ENCODE results near the gene MEIS3. TPM values are rescaled to one million over a fixed set of nuclear protein-coding genes. Genes with fewer than 3 reads are reported as not detected.
A peak's percentile ranks its signal among the peaks of the same experiment; 100 is the strongest.

MEIS3 gene
- total and polyA plus RNA-seq, 2 experiments from 2014 or later: 20.1 to 56.1 TPM

- in situ Hi-C loops (cut with MboI): no loop called here
- no peaks in the 10 kb centered on the region for H3K9me2 ChIP-seq (ENCODE audit: insufficient read depth)
- DNase-seq: peak; percentile 61
- peaks cover 8% of the 10 kb centered on the region for H3F3A ChIP-seq (ENCODE audit: insufficient read depth)
- no peaks in the 10 kb centered on the region for H4K20me1 ChIP-seq (ENCODE audit: insufficient read depth)
- TF ChIP-seq EZH2 (IDR thresholded peaks at IDR 0.05; ENCODE audit: insufficient read depth, poor library complexity, severe bottlenecking) (no peak), EZH2phosphoT487 (IDR thresholded peaks at IDR 0.05; ENCODE audit: insufficient read depth, low read depth) (no peak)
- H3K27me3 ChIP-seq (replicated peaks; ENCODE audit: insufficient read depth): peaks cover 15% of the 10 kb centered on the region
- no peaks in the 10 kb centered on the region for H3K79me2 ChIP-seq (ENCODE audit: insufficient read depth)
- H3K27ac ChIP-seq: peak overlapping the region; percentile 54
- H3K36me3 ChIP-seq (ENCODE audit: low read depth): no peaks in the 10 kb centered on the region
- H2AFZ ChIP-seq: peak overlapping the region; percentile 66
- peak overlapping the region; percentile 27; the same call in 1 of the 2 replicates for H3K9ac ChIP-seq
- H3K4me2 ChIP-seq (ENCODE audit: unreplicated experiment): peak overlapping the region; percentile 89
- H3K4me3 ChIP-seq: peak overlapping the region; percentile 63
- no peaks in the 10 kb centered on the region for H3K9me3 ChIP-seq (ENCODE audit: low read depth)
- WGBS, 2 experiments (ENCODE audit: low coverage in 1 of 2, low lambda C conversion rate in 2 of 2, missing lambda C conversion rate in 2 of 2): 7 to 9% methylated on average over 17 of the region's 17 CpGs
- peaks cover 7% of the 10 kb centered on the region; the same call in 1 of the 2 replicates for H3K4me1 ChIP-seq (ENCODE audit: insufficient read depth)
These were observed 8.2 kb upstream of the MEIS3 start for GRCh38 chr19:47427241-47428176.

DNA sequence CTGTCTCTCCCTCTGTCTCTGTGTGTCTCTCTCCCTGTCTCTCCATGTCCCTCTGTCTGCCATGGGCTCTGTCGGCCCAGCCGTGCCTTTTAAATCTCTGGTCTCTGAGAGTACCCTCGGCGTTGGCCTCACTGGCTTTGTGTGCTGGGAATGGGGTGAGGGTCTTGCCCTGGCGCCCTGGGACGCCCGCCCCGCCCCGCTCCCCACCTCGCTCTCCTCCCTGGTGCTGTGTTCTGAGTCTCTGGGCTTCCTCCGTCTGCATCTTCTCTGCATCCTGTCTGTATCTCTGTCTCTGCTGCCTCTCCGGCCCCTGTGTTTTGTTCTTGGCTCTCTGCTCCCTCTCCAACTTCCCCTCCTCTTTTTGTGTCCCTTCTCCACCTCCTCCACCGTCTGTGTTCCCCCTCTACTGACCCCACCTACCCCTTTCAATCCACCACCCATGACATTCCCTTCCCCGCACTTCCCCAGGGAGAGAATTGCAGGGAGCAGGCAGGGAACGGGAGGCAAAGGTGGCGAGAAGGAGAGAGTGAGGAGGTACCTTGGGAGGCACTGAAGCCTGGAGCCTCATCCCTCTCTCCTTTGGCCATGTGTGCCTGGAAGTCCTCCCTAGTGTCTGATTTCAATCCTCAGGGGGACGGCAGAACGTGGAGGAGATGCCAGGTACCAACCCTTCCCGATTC is 4.0 kb upstream of the MEIS3 start:
- Histone ChIP-seq H3K27ac (no peak overlapping the region), H3K27me3 (replicated peaks; ENCODE audit: insufficient read depth) (peaks cover 40% of the 10 kb centered on the region), H4K20me1 (ENCODE audit: insufficient read depth) (no peaks in the 10 kb centered on the region), H3K4me3 (no peak overlapping the region), H3F3A (ENCODE audit: insufficient read depth) (peaks cover 4% of the 10 kb centered on the region), H2AFZ (no peak overlapping the region), H3K9ac (no peak overlapping the region), H3K79me2 (ENCODE audit: insufficient read depth) (0 out of 2 replicates have a peak, but pooled peaks cover 4% of the 10 kb centered on the region), H3K4me1 (ENCODE audit: insufficient read depth) (peaks cover 10% of the 10 kb centered on the region; the same call in 1 of the 2 replicates), H3K4me2 (ENCODE audit: unreplicated experiment) (no peak overlapping the region), H3K9me2 (ENCODE audit: insufficient read depth) (no peaks in the 10 kb centered on the region), H3K9me3 (ENCODE audit: low read depth) (no peaks in the 10 kb centered on the region), H3K36me3 (ENCODE audit: low read depth) (no peaks in the 10 kb centered on the region)
- peak; percentile 44; the same call in 1 of the 2 replicates for TF ChIP-seq EZH2phosphoT487 (IDR thresholded peaks at IDR 0.05; ENCODE audit: insufficient read depth, low read depth)
- TF ChIP-seq EZH2 (IDR thresholded peaks at IDR 0.05; ENCODE audit: insufficient read depth, poor library complexity, severe bottlenecking): no peak
- no peak for DNase-seq
- in situ Hi-C loops (cut with MboI): no loop called here
- WGBS, 2 experiments (ENCODE audit: low coverage in 1 of 2, low lambda C conversion rate in 2 of 2, missing lambda C conversion rate in 2 of 2): 9 to 10% methylated on average over 11 to 19 of the region's 19 CpGs

DNA sequence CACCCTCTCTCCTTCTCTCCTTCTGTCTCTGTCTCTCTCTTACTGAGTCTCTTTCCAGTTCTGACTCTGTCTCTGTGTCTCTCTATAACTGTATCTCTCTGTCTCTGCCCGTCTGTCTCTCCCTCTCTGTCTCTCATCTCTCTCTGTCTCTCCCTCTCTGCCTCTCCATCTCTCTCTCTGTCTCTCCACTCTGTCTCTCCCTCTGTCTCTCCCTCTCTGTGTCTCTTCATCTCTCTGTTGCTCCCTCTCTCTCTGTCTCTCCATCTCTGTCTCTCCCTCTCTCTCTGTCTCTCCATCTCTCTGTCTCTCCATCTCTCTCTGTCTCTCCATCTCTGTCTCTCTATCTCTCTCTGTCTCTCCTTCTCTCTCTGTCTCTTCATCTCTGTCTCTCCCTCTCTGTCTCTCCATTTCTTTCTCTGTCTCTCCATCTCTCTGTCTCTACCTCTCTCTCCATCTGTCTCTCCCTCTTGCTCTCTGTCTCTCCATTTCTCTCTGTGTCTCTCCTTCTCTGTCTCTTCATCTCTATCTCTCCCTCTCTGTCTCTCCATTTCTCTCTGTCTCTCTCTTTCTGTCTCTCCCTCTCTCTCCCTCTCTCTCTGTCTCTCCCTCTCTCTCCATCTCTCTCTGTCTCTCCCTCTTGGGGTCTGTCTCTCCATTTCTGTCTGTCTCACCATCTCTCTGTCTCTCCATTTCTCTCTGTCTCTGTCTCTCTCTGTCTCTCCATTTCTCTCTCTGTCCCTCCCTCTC is 3.3 kb upstream of the MEIS3 start:
- 7 to 43% methylated on average over 1 of the region's 1 CpG for WGBS, 2 experiments (ENCODE audit: low coverage in 1 of 2, low lambda C conversion rate in 2 of 2, missing lambda C conversion rate in 2 of 2)
- Histone ChIP-seq H3F3A (ENCODE audit: insufficient read depth) (peaks cover under 1% of the 10 kb centered on the region; the same call in 1 of the 2 replicates), H3K27me3 (replicated peaks; ENCODE audit: insufficient read depth) (peaks cover 40% of the 10 kb centered on the region), H3K36me3 (ENCODE audit: low read depth) (no peaks in the 10 kb centered on the region), H3K9me2 (ENCODE audit: insufficient read depth) (no peaks in the 10 kb centered on the region), H3K4me1 (ENCODE audit: insufficient read depth) (peaks cover 6% of the 10 kb centered on the region; the same call in 1 of the 2 replicates), H2AFZ (no peak overlapping the region), H3K27ac (no peak overlapping the region), H4K20me1 (ENCODE audit: insufficient read depth) (no peaks in the 10 kb centered on the region), H3K9me3 (ENCODE audit: low read depth) (no peaks in the 10 kb centered on the region), H3K79me2 (ENCODE audit: insufficient read depth) (0 out of 2 replicates have a peak, but pooled peaks cover 6% of the 10 kb centered on the region), H3K9ac (no peak overlapping the region), H3K4me3 (0 out of 2 replicates have a peak overlapping the region, but pooled peaks have one; percentile 19), H3K4me2 (ENCODE audit: unreplicated experiment) (no peak overlapping the region)
- DNase-seq: no peak
- TF ChIP-seq EZH2 (IDR thresholded peaks at IDR 0.05; ENCODE audit: insufficient read depth, poor library complexity, severe bottlenecking) (no peak), EZH2phosphoT487 (IDR thresholded peaks at IDR 0.05; ENCODE audit: insufficient read depth, low read depth) (no peak)
- in situ Hi-C loops (cut with MboI): no loop called here
